ENCODE measurements around the gene CASZ1. TPM values are rescaled to one million over a fixed set of nuclear protein-coding genes. Genes with fewer than 3 reads are reported as not detected.

The CASZ1 gene
- total and polyA plus RNA-seq, 3 donors from 2014 or later, result 9.4 to 12.3 (median 10.3) TPM

GRCh38 chr1:10637834-10638558, 158.4 kb downstream of the CASZ1 start:
- no peak for DNase-seq
- intact Hi-C loops (cut with DNase I; ENCODE audit: low total_unique reads), result no loop called here
- Histone ChIP-seq H3K4me3 (peak overlapping the region; percentile 46 to 61), H3K27me3 (no peaks in the 10 kb centered on the region), H3K36me3 (ENCODE audit: low read depth, missing control alignments) (no peaks in the 10 kb centered on the region), H3K9me3 (no peaks in the 10 kb centered on the region), H3K4me1 (peaks cover 12% of the 10 kb centered on the region), H3K27ac (peak overlapping the region; percentile 70 to 84)
- WGBS, 2 donors, result 19 to 21% methylated on average over 14 to 22 of the region's 29 CpGs
- TF ChIP-seq CTCF (IDR thresholded peaks at IDR 0.05) (no peak), POLR2A (IDR thresholded peaks at IDR 0.05) (no peak)

GRCh38 chr1:10637400-10637799, 159.0 kb downstream of the CASZ1 start:
- intact Hi-C loops (cut with DNase I; ENCODE audit: low total_unique reads), result no loop called here
- Histone ChIP-seq H3K9me3 (no peaks in the 10 kb centered on the region), H3K36me3 (ENCODE audit: low read depth, missing control alignments) (no peaks in the 10 kb centered on the region), H3K27me3 (no peaks in the 10 kb centered on the region), H3K27ac (peak overlapping the region; percentile 70 to 84), H3K4me3 (no peak overlapping the region), H3K4me1 (peaks cover 17% of the 10 kb centered on the region)
- 69 to 87% methylated on average over 6 to 9 of the region's 9 CpGs for WGBS, 2 donors
- TF ChIP-seq CTCF (IDR thresholded peaks at IDR 0.05) (no peak), POLR2A (IDR thresholded peaks at IDR 0.05) (no peak)
- no peak for DNase-seq

GRCh38 chr1:10635992-10636391, 160.5 kb downstream of the CASZ1 start:
- no peak for DNase-seq
- H3K36me3 ChIP-seq (ENCODE audit: low read depth, missing control alignments), result no peaks in the 10 kb centered on the region
- H3K27me3 ChIP-seq, result no peaks in the 10 kb centered on the region
- H3K9me3 ChIP-seq, result no peaks in the 10 kb centered on the region
- intact Hi-C loops (cut with DNase I; ENCODE audit: low total_unique reads), result no loop called here
- TF ChIP-seq POLR2A (IDR thresholded peaks at IDR 0.05) (no peak), CTCF (IDR thresholded peaks at IDR 0.05) (no peak)
- peaks cover 24% of the 10 kb centered on the region for H3K4me1 ChIP-seq
- peak overlapping the region in 1 of 2 donors; percentile 2 for H3K27ac ChIP-seq
- no peak overlapping the region for H3K4me3 ChIP-seq
- 87% methylated on average over 18 of the region's 18 CpGs; no CpG with 5 or more reads in 1 of the 2 donors for WGBS, 2 donors

- WGBS, 2 donors, result 56 to 71% methylated on average over 16 to 23 of the region's 23 CpGs
- no peak for DNase-seq
- peak overlapping the region in 1 of 2 donors; percentile 2 for H3K27ac ChIP-seq
- no peaks in the 10 kb centered on the region for H3K9me3 ChIP-seq
- TF ChIP-seq POLR2A (IDR thresholded peaks at IDR 0.05) (no peak), CTCF (IDR thresholded peaks at IDR 0.05) (no peak)
- H3K4me3 ChIP-seq, result no peak overlapping the region
- no peaks in the 10 kb centered on the region for H3K27me3 ChIP-seq
- H3K36me3 ChIP-seq (ENCODE audit: low read depth, missing control alignments), result no peaks in the 10 kb centered on the region
- peaks cover 18% of the 10 kb centered on the region for H3K4me1 ChIP-seq
- intact Hi-C loops (cut with DNase I; ENCODE audit: low total_unique reads), result no loop called here
Observed at GRCh38 chr1:10635085-10635896, 161.2 kb downstream of the CASZ1 start.

Data from testis (tissue), 3 donors.